ENCODE data around the gene PLA1A. TPM values are rescaled to one million over a fixed set of nuclear protein-coding genes. Genes with fewer than 3 reads are reported as not detected.

The PLA1A gene
- total and polyA plus RNA-seq, 11 donors: 0.58 to 23.8 (median 1.8) TPM

GRCh38 chr3:119647171-119647570 is 49.5 kb downstream of the PLA1A start:
- TF ChIP-seq POLR2A (IDR thresholded peaks at IDR 0.05): peak in 1 of 2 donors; percentile 40
- TF ChIP-seq, protein P1, sequence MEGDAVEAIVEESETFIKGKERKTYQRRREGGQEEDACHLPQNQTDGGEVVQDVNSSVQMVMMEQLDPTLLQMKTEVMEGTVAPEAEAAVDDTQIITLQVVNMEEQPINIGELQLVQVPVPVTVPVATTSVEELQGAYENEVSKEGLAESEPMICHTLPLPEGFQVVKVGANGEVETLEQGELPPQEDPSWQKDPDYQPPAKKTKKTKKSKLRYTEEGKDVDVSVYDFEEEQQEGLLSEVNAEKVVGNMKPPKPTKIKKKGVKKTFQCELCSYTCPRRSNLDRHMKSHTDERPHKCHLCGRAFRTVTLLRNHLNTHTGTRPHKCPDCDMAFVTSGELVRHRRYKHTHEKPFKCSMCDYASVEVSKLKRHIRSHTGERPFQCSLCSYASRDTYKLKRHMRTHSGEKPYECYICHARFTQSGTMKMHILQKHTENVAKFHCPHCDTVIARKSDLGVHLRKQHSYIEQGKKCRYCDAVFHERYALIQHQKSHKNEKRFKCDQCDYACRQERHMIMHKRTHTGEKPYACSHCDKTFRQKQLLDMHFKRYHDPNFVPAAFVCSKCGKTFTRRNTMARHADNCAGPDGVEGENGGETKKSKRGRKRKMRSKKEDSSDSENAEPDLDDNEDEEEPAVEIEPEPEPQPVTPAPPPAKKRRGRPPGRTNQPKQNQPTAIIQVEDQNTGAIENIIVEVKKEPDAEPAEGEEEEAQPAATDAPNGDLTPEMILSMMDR (IDR thresholded peaks at IDR 0.05): no peak
- Histone ChIP-seq H3K27me3 (no peaks in the 10 kb centered on the region), H3K36me3 (peaks cover 0 to 73% (median 27%) of the 10 kb centered on the region in 9 donors), H3K4me3 (peak overlapping the region in 4 of 12 donors; percentile 2 to 30 (median 16)), H3K4me1 (peaks cover 11 to 99% (median 74%) of the 10 kb centered on the region in 12 donors), H3K9me3 (no peaks in the 10 kb centered on the region), H3K27ac (peak overlapping the region; percentile 61 to 99 (median 92))
- WGBS, 4 donors: 39 to 51% (median 46%) methylated on average over 2 of the region's 2 CpGs
- intact Hi-C loops (cut with DNase I): no loop called here
- DNase-seq (peak in 2 of 5 donors; percentile 65 to 69), ATAC-seq (peak; percentile 21 to 67 (median 40))

GRCh38 chr3:119647843-119648575 is 50.3 kb downstream of the PLA1A start:
- intact Hi-C loops (cut with DNase I): no loop called here
- Histone ChIP-seq H3K4me3 (peak overlapping the region in 7 of 12 donors; percentile 2 to 34 (median 19)), H3K27me3 (no peaks in the 10 kb centered on the region), H3K4me1 (peaks cover 11 to 99% (median 76%) of the 10 kb centered on the region in 12 donors), H3K27ac (peak overlapping the region; percentile 61 to 99 (median 92)), H3K9me3 (no peaks in the 10 kb centered on the region), H3K36me3 (peaks cover 0 to 66% (median 20%) of the 10 kb centered on the region in 9 donors)
- ATAC-seq (peak in 1 of 4 donors; percentile 2), DNase-seq (no peak)
- TF ChIP-seq POLR2A (IDR thresholded peaks at IDR 0.05): no peak
- TF ChIP-seq, protein P1 (IDR thresholded peaks at IDR 0.05): no peak
- WGBS, 4 donors: 36 to 51% (median 38%) methylated on average over 12 of the region's 12 CpGs

DNA sequence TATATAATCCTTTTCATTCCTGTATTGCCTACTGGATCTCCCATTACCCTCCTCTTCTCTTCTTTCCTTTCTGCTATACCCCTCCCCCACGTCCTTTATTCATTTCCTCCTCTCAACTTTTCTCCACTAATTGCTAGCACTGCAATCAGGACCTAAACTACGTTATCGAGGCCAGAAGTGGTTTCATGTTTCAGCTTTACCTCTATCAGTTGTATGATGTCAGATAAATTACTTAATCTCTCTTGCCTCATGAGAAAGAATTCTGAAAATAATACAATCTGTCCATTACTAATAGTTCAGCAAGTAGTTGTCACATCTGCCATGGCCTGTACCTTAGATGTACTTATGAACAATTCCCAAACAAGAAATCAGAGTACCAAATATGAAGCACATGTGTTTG is 52.1 kb downstream of the PLA1A start:
- peaks cover 0 to 63% (median 23%) of the 10 kb centered on the region in 9 donors for H3K36me3 ChIP-seq
- peak overlapping the region in 1 of 12 donors; percentile 11 for H3K4me3 ChIP-seq

More for the DNA sequence above, 52.1 kb downstream of the PLA1A start:
- TF ChIP-seq, protein P1 (IDR thresholded peaks at IDR 0.05): no peak
- no peak for TF ChIP-seq POLR2A (IDR thresholded peaks at IDR 0.05)
- no peak for DNase-seq
- WGBS, 4 donors: 27 to 33% (median 30%) methylated on average over 3 of the region's 3 CpGs
- no peaks in the 10 kb centered on the region for H3K27me3 ChIP-seq
- peak overlapping the region; percentile 61 to 99 (median 92) for H3K27ac ChIP-seq
- H3K9me3 ChIP-seq: no peaks in the 10 kb centered on the region
- H3K4me1 ChIP-seq: peaks cover 11 to 97% (median 78%) of the 10 kb centered on the region in 12 donors
- intact Hi-C loops (cut with DNase I): loop anchor here in 2 of 10 donors (5.0 kb wide), 1 partner anchor 72 kb away; the partner anchor contains the start of gene ADPRH (in 2 of the 2)
- no peak for ATAC-seq
